B cell (primary cell): Measurements from ENCODE around the gene TLL2. TPM values are rescaled to one million over a fixed set of nuclear protein-coding genes. Genes with fewer than 3 reads are reported as not detected.

Experiments used
- ATAC-seq: fragments of 200-7000 bp; cut with Tn5 transposase; one replicate; pipeline ENCODE4 v1.10.0; 2021; ENCODE audit warnings: low read depth, mild to moderate bottlenecking, moderate number of reproducible peaks, moderate library complexity
- CTCF ChIA-PET: fragments of 350-600 bp; sonication (Branson Sonifier 250); formaldehyde crosslinking; loops from one replicate; lab custom pipeline; 2021; ENCODE audit warnings: antibody characterized with exemption, inconsistent platforms; lab: Charles Lee
- POLR2A ChIA-PET: fragments of 350-600 bp; sonication (Branson Sonifier 250); formaldehyde crosslinking; loops from one replicate; lab custom pipeline; 2021; ENCODE audit warnings: antibody characterized with exemption; lab: Charles Lee
- DNase-seq: peaks from one replicate; pipeline ENCODE4 v3.0.0; 2013
- H2AFZ ChIP-seq: 2 replicates; pipeline ENCODE4 v1.6.1; 2012; ENCODE audit warnings: mild to moderate bottlenecking, low read depth, low read length; ENCODE audit not compliant: insufficient read depth, poor library complexity, severe bottlenecking
- H3K27ac ChIP-seq, 2 donors: 1 replicate in 1 of 2; 2 replicates in 1 of 2; pipeline ENCODE4 v1.5.1; 2012 to 2013; ENCODE audit warnings: low read length in 2 of 2, mild to moderate bottlenecking in 2 of 2, moderate library complexity in 1 of 2
- H3K27me3 ChIP-seq, 4 experiments: fragments of 200-600 bp in 1 of 4; sonication (generic) in 1 of 4; replicated peaks in 1 of 4; 1 replicate in 2 of 4; 2 replicates in 2 of 4; pipeline versions ENCODE4 v1.6.1 to v1.7.0; 2013 to 2016; ENCODE audit warnings: low read length in 3 of 4, mild to moderate bottlenecking in 2 of 4, mixed read lengths in 1 of 4, moderate library complexity in 1 of 4; ENCODE audit not compliant: insufficient read depth in 4 of 4, control insufficient read depth in 3 of 4; ENCODE audit errors: control extremely low read depth in 1 of 4
- H3K36me3 ChIP-seq, 2 experiments: replicated peaks in 1 of 2; 1 replicate in 1 of 2; 2 replicates in 1 of 2; pipeline versions ENCODE4 v1.6.1 to v1.7.1; 2013; ENCODE audit warnings: low read length in 1 of 2; ENCODE audit not compliant: insufficient read depth in 2 of 2, control insufficient read depth in 1 of 2; ENCODE audit errors: control extremely low read depth in 1 of 2, extremely low read depth in 1 of 2
- H3K4me1 ChIP-seq, 2 donors: fragments of 200-600 bp in 1 of 2; sonication (generic) in 1 of 2; 1 replicate in 1 of 2; 2 replicates in 1 of 2; pipeline versions ENCODE4 v1.5.1 to v1.6.1; 2013 to 2017; ENCODE audit warnings: low read length in 2 of 2; ENCODE audit not compliant: control insufficient read depth in 2 of 2, insufficient read depth in 2 of 2
- H3K4me2 ChIP-seq: replicated peaks from 2 replicates; pipeline ENCODE3; 2012; ENCODE audit warnings: mild to moderate bottlenecking, low read depth, low read length; ENCODE audit not compliant: poor library complexity, severe bottlenecking
- H3K4me3 ChIP-seq, 5 experiments: fragments of 200-600 bp in 1 of 5; sonication (generic) in 1 of 5; 1 replicate in 3 of 5; 2 replicates in 2 of 5; pipeline versions ENCODE4 v1.5.1 to v1.7.0; 2011 to 2016; ENCODE audit warnings: low read length in 4 of 5, mild to moderate bottlenecking in 4 of 5, low read depth in 2 of 5, control low read depth in 1 of 5, moderate library complexity in 1 of 5; ENCODE audit not compliant: insufficient read depth in 1 of 5; ENCODE audit errors: control extremely low read depth in 1 of 5, extremely low read depth in 1 of 5
- H3K79me2 ChIP-seq: fragments of 200-600 bp; sonication (generic); one replicate; pipeline ENCODE4 v1.6.0; 2016; ENCODE audit warnings: low read length; ENCODE audit not compliant: control insufficient read depth, insufficient read depth
- H3K9ac ChIP-seq: fragments of 200-600 bp; sonication (generic); 2 replicates; pipeline ENCODE4 v1.6.1; 2017; ENCODE audit warnings: mild to moderate bottlenecking, low read length, moderate library complexity
- H3K9me3 ChIP-seq, 3 donors: one replicate each; pipeline versions ENCODE4 v1.6.1 to v1.7.1; 2013; ENCODE audit warnings: low read length in 2 of 3; ENCODE audit not compliant: control insufficient read depth in 2 of 3, insufficient read depth in 1 of 3; ENCODE audit errors: control extremely low read depth in 1 of 3
- H4K20me1 ChIP-seq: 2 replicates; pipeline ENCODE4 v1.6.0; 2012; ENCODE audit warnings: mild to moderate bottlenecking, low read length; ENCODE audit not compliant: insufficient read depth, control insufficient read depth, poor library complexity, severe bottlenecking
- H3K27ac Mint-ChIP-seq: one replicate; pipeline ENCODE4 v1.8.0; 2021; ENCODE audit warnings: mixed read lengths
- H3K27me3 Mint-ChIP-seq: one replicate; pipeline ENCODE4 v1.8.0; 2021; ENCODE audit warnings: mixed read lengths
- H3K4me1 Mint-ChIP-seq: one replicate; pipeline ENCODE4 v1.8.0; 2021; ENCODE audit warnings: mixed read lengths
- H3K4me3 Mint-ChIP-seq: one replicate; pipeline ENCODE4 v1.8.0; 2021; ENCODE audit warnings: mixed read lengths
- H3K9me3 Mint-ChIP-seq: one replicate; pipeline ENCODE4 v1.8.0; 2022; ENCODE audit warnings: mixed read lengths; ENCODE audit not compliant: insufficient read depth
- EZH2 ChIP-seq: IDR thresholded peaks from 2 replicates; pipeline ENCODE4 v1.6.1; 2012; ENCODE audit warnings: borderline replicate concordance, low read depth, mild to moderate bottlenecking, moderate library complexity, low read length; ENCODE audit not compliant: insufficient read depth, poor library complexity, severe bottlenecking
- WGBS: methylation state at CpG from one replicate; pipeline ENCODE4 v1.1.5; 2013; ENCODE audit warnings: missing lambda C conversion rate; ENCODE audit not compliant: insufficient coverage; 5-methylcytosine and 5-hydroxymethylcytosine counted together
- intact Hi-C: fragments of 100-400 bp; cut with micrococcal nuclease; formaldehyde crosslinking; loops from one replicate; pipeline ENCODE4 v1.10.0; 2022
- polyA plus RNA-seq: library from polyadenylated mRNA; depleted of rRNA; stranded (reverse); fragments of >200 nt; gene quantifications from 2 replicates; pipeline ENCODE4 v1.2.3, GENCODE V29; 2012
- total RNA-seq, 2 donors: library from RNA; stranded (reverse); fragments of 120-200 nt in 1 of 2; gene quantifications; 1 replicate in 1 of 2; 2 replicates in 1 of 2; pipeline versions ENCODE4 v1.2.3 to v1.2.4, GENCODE V29; 2013 to 2022
- TF ChIP-seq, protein P1 (sequence below): fragments of 200-600 bp; IDR thresholded peaks from one replicate; pipeline ENCODE4 v1.8.0; 2022; ENCODE audit warnings: antibody characterized with exemption, mild to moderate bottlenecking

Gene TLL2
- total and polyA plus RNA-seq, 2 donors (not counting 1 experiment from before 2014, with no cell fraction given): 0.13 to 0.47 TPM

DNA sequence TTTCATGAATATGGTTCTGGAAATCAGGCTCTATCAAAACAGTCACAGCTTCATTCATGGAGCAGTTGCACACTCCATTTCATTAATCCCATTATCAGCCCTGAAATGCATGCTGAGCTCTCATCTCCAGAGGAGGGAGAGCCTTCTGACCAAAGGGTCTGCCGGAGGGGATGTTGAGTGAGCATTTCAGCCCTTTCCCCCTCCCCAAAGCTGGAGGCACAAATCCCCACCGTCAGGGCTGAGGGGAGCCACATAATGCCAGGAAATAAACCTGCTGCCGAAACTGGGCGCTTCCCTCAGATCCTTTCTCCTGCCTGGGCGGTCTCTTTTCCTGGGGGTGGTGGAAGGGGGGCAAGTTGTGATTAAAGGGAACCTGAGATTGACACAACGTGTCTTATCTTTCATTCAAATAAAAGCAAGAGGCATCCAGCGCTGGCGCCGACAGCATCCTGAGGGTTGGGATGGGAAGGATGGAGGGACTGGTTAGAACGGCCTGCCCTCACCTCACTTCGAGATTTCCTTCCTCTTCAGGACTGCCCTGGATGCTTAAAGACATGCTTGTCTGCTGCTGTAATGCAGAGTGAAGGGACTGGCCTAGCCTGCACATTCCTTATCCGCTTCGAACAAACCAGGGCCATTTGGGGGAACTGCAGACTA, 71.6 kb downstream of the TLL2 start:
- H3K27ac Mint-ChIP-seq: no peak overlapping the region
- no peak for ATAC-seq
- no peak overlapping the region for H2AFZ ChIP-seq
- no peaks in the 10 kb centered on the region for H3K4me1 Mint-ChIP-seq
- H3K36me3 ChIP-seq: no peaks in the 10 kb centered on the region
- WGBS: 100% methylated on average over 4 of the region's 13 CpGs
- H3K27ac ChIP-seq: no peak overlapping the region
- no peaks in the 10 kb centered on the region for H3K4me1 ChIP-seq
- no peak overlapping the region for H3K4me2 ChIP-seq
- ChIA-PET POLR2A (no interaction called here), CTCF (no interaction called here)
- no peak overlapping the region for H3K4me3 ChIP-seq
- H3K79me2 ChIP-seq: no peaks in the 10 kb centered on the region
- H3K27me3 Mint-ChIP-seq: peaks cover 14% of the 10 kb centered on the region
- TF ChIP-seq EZH2: no peak
- TF ChIP-seq, protein P1, sequence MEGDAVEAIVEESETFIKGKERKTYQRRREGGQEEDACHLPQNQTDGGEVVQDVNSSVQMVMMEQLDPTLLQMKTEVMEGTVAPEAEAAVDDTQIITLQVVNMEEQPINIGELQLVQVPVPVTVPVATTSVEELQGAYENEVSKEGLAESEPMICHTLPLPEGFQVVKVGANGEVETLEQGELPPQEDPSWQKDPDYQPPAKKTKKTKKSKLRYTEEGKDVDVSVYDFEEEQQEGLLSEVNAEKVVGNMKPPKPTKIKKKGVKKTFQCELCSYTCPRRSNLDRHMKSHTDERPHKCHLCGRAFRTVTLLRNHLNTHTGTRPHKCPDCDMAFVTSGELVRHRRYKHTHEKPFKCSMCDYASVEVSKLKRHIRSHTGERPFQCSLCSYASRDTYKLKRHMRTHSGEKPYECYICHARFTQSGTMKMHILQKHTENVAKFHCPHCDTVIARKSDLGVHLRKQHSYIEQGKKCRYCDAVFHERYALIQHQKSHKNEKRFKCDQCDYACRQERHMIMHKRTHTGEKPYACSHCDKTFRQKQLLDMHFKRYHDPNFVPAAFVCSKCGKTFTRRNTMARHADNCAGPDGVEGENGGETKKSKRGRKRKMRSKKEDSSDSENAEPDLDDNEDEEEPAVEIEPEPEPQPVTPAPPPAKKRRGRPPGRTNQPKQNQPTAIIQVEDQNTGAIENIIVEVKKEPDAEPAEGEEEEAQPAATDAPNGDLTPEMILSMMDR: no peak
- no peaks in the 10 kb centered on the region for H3K9me3 ChIP-seq
- DNase-seq: no peak
- no peak overlapping the region for H3K9ac ChIP-seq
- intact Hi-C loops: no loop called here
- H3K9me3 Mint-ChIP-seq: peaks cover 2% of the 10 kb centered on the region
- no peaks in the 10 kb centered on the region for H4K20me1 ChIP-seq
- H3K27me3 ChIP-seq: no peaks in the 10 kb centered on the region
- H3K4me3 Mint-ChIP-seq: no peak overlapping the region

GRCh38 chr10:96441322-96441885, 72.3 kb downstream of the TLL2 start:
- Mint-ChIP-seq H3K27ac (no peak overlapping the region), H3K27me3 (peaks cover 8% of the 10 kb centered on the region), H3K4me1 (no peaks in the 10 kb centered on the region), H3K9me3 (peaks cover 2% of the 10 kb centered on the region), H3K4me3 (no peak overlapping the region)
- H3K4me2 ChIP-seq: no peak overlapping the region
- intact Hi-C loops: no loop called here
- no peaks in the 10 kb centered on the region for H3K36me3 ChIP-seq
- H3K4me1 ChIP-seq: no peaks in the 10 kb centered on the region
- TF ChIP-seq, protein P1: no peak
- TF ChIP-seq EZH2: no peak
- no peaks in the 10 kb centered on the region for H3K27me3 ChIP-seq
- H2AFZ ChIP-seq: no peak overlapping the region
- H3K9ac ChIP-seq: no peak overlapping the region
- ATAC-seq: no peak
- no peaks in the 10 kb centered on the region for H4K20me1 ChIP-seq
- ChIA-PET CTCF (interaction anchor here (1.0 kb wide), 1 partner anchor 1025 kb away, joined by 3 read pairs; no protein-coding TSS in a partner anchor), POLR2A (no interaction called here)
- H3K79me2 ChIP-seq: no peaks in the 10 kb centered on the region
- 96% methylated on average over 7 of the region's 10 CpGs for WGBS
- H3K27ac ChIP-seq: no peak overlapping the region
- H3K9me3 ChIP-seq: no peaks in the 10 kb centered on the region
- DNase-seq: no peak
- no peak overlapping the region for H3K4me3 ChIP-seq
